Measurements from ENCODE around the gene S100A12.

The S100A12 gene

GRCh38 chr1:153342178-153342577, 33.2 kb downstream of the S100A12 start:
- H3K4me3 ChIP-seq (replicated peaks; ENCODE audit: insufficient read depth, low read length) = no peak overlapping the region
- H3K27ac ChIP-seq (replicated peaks) = no peak overlapping the region
- DNase-seq (ENCODE audit: low read depth in 1 of 2, low spot score in 1 of 2) = no peak
- H3K27me3 ChIP-seq (ENCODE audit: insufficient read depth, poor library complexity, severe bottlenecking) = no peaks in the 10 kb centered on the region
- TF ChIP-seq CTCF (IDR thresholded peaks at IDR 0.05; ENCODE audit: insufficient read depth, low read length) (no peak), SPI1 (IDR thresholded peaks at IDR 0.05; ENCODE audit: borderline replicate concordance, low read depth) (no peak), REST (IDR thresholded peaks at IDR 0.05; ENCODE audit: insufficient replicate concordance, low read depth) (no peak), GABPA (IDR thresholded peaks at IDR 0.05; ENCODE audit: low read depth) (no peak), POLR2AphosphoS5 (IDR thresholded peaks at IDR 0.05; ENCODE audit: low read depth) (no peak)

GRCh38 chr1:153341431-153341934, 33.9 kb downstream of the S100A12 start:
- DNase-seq (ENCODE audit: low read depth in 1 of 2, low spot score in 1 of 2) = no peak
- TF ChIP-seq REST (IDR thresholded peaks at IDR 0.05; ENCODE audit: insufficient replicate concordance, low read depth) (no peak), CTCF (IDR thresholded peaks at IDR 0.05; ENCODE audit: insufficient read depth, low read length) (no peak), SPI1 (IDR thresholded peaks at IDR 0.05; ENCODE audit: borderline replicate concordance, low read depth) (no peak)
- H3K27me3 ChIP-seq (ENCODE audit: insufficient read depth, poor library complexity, severe bottlenecking) = no peaks in the 10 kb centered on the region
- no peak overlapping the region for H3K27ac ChIP-seq (replicated peaks)
- no peak overlapping the region for H3K4me3 ChIP-seq (replicated peaks; ENCODE audit: insufficient read depth, low read length)

- Histone ChIP-seq H3K4me3 (replicated peaks; ENCODE audit: insufficient read depth, low read length) (no peak overlapping the region), H3K27ac (replicated peaks) (no peak overlapping the region), H3K27me3 (ENCODE audit: insufficient read depth, poor library complexity, severe bottlenecking) (no peaks in the 10 kb centered on the region)
- no peak for DNase-seq (ENCODE audit: low read depth in 1 of 2, low spot score in 1 of 2)
- no peak for TF ChIP-seq REST (IDR thresholded peaks at IDR 0.05; ENCODE audit: insufficient replicate concordance, low read depth)
- TF ChIP-seq SPI1 (IDR thresholded peaks at IDR 0.05; ENCODE audit: borderline replicate concordance, low read depth) = no peak
- TF ChIP-seq GABPA (IDR thresholded peaks at IDR 0.05; ENCODE audit: low read depth) = no peak
- TF ChIP-seq CTCF (IDR thresholded peaks at IDR 0.05; ENCODE audit: insufficient read depth, low read length) = no peak
- no peak for TF ChIP-seq POLR2AphosphoS5 (IDR thresholded peaks at IDR 0.05; ENCODE audit: low read depth)
These were observed 35.1 kb downstream of the S100A12 start for GRCh38 chr1:153340356-153340755.

All from HL-60 (cell line).